GM19372 (cell line): Measurements from ENCODE around the gene TTYH2.

Experiments used
- ATAC-seq: cut with Tn5 transposase; IDR thresholded peaks from one replicate; pipeline ENCODE4 v1.9.1; 2021; ENCODE audit warnings: mild to moderate bottlenecking, low read depth, moderate library complexity; ENCODE audit not compliant: unreplicated experiment

TTYH2 gene

GRCh38 chr17:74213861-74214391 is 555 bp downstream of the TTYH2 start:
- ATAC-seq: no peak

GRCh38 chr17:74214484-74215341 is 1.3 kb downstream of the TTYH2 start:
- no peak for ATAC-seq

- ATAC-seq: no peak
Measured at GRCh38 chr17:74215342-74215727, 2.0 kb downstream of the TTYH2 start.

GRCh38 chr17:74216505-74216904 is 3.1 kb downstream of the TTYH2 start:
- no peak for ATAC-seq

GRCh38 chr17:74217037-74217730 is 3.8 kb downstream of the TTYH2 start:
- ATAC-seq: no peak

GRCh38 chr17:74217888-74218287 is 4.5 kb downstream of the TTYH2 start:
- ATAC-seq: no peak

- no peak for ATAC-seq
Measured at GRCh38 chr17:74218436-74218835, 5.1 kb downstream of the TTYH2 start.

GRCh38 chr17:74219576-74220133 is 6.3 kb downstream of the TTYH2 start:
- ATAC-seq: no peak

- ATAC-seq: no peak
Measured at GRCh38 chr17:74220219-74220618, 6.8 kb downstream of the TTYH2 start.

GRCh38 chr17:74220946-74221818 is 7.8 kb downstream of the TTYH2 start:
- no peak for ATAC-seq

GRCh38 chr17:74222399-74222798 is 9.0 kb downstream of the TTYH2 start:
- no peak for ATAC-seq

- no peak for ATAC-seq
Measured at GRCh38 chr17:74223901-74224300, 10.5 kb downstream of the TTYH2 start.

- no peak for ATAC-seq
Measured at GRCh38 chr17:74224959-74225725, 11.8 kb downstream of the TTYH2 start.

- no peak for ATAC-seq
Measured at GRCh38 chr17:74226252-74226651, 12.9 kb downstream of the TTYH2 start.

GRCh38 chr17:74227271-74228080 is 14.1 kb downstream of the TTYH2 start:
- ATAC-seq: no peak

GRCh38 chr17:74228306-74228978 is 15.1 kb downstream of the TTYH2 start:
- ATAC-seq: no peak

- no peak for ATAC-seq
Measured at GRCh38 chr17:74230896-74231295, 17.5 kb downstream of the TTYH2 start.
